Testis (tissue), 3 donors: Measurements from ENCODE around the gene ALK. TPM values are rescaled to one million over a fixed set of nuclear protein-coding genes. Genes with fewer than 3 reads are reported as not detected.

Experiments used
- DNase-seq: peaks from one replicate; pipeline ENCODE4 v3.0.0-alpha.2; 2019
- H3K27ac ChIP-seq, 2 donors: fragments of 200-600 bp; sonication (generic); one replicate each; pipeline ENCODE4 v1.5.1; 2019
- H3K27me3 ChIP-seq: fragments of 200-600 bp; sonication (generic); one replicate; pipeline ENCODE4 v1.5.1; 2019
- H3K36me3 ChIP-seq: fragments of 200-600 bp; sonication (generic); one replicate; pipeline ENCODE4 v1.5.1; 2017; ENCODE audit warnings: low read depth; ENCODE audit errors: missing control alignments
- H3K4me1 ChIP-seq: fragments of 200-600 bp; sonication (generic); one replicate; pipeline ENCODE4 v1.5.1; 2019
- H3K4me3 ChIP-seq, 2 donors: fragments of 200-600 bp; sonication (generic); one replicate each; pipeline ENCODE4 v1.5.1; 2017 to 2019
- H3K9me3 ChIP-seq: fragments of 200-600 bp; sonication (generic); one replicate; pipeline ENCODE4 v1.5.1; 2017
- POLR2A ChIP-seq: fragments of 450-650 bp; IDR thresholded peaks from one replicate; pipeline ENCODE4 v1.6.1; 2017; ENCODE audit warnings: antibody characterized with exemption, mild to moderate bottlenecking, moderate library complexity
- WGBS, 2 donors: methylation state at CpG; one replicate each; pipeline ENCODE4 v1.1.5; 2018; 5-methylcytosine and 5-hydroxymethylcytosine counted together
- intact Hi-C: fragments of 100-400 bp; cut with DNase I; formaldehyde crosslinking; loops from one replicate; pipeline ENCODE4 v1.15.1; 2023; ENCODE audit warnings: low total_unique reads
- polyA plus RNA-seq: library from polyadenylated mRNA; stranded (reverse); fragments of 350-450 nt; fragmentation: Illumina TruSeq; extraction: RNeasy Lipid Tissue Mini Kit (QIAGEN cat#74804); gene quantifications from one replicate; pipeline ENCODE4 v1.2.3, GENCODE V29; 2014; ENCODE audit warnings: low read depth, low replicate concordance; ENCODE audit not compliant: insufficient read depth
- total RNA-seq, 2 donors: library from RNA; depleted of rRNA; stranded (reverse); fragments of >200 nt; gene quantifications; one replicate each; pipeline ENCODE4 v1.2.3, GENCODE V29; 2016
- TF ChIP-seq, protein P1 (sequence below), 3 experiments: fragments of 450-650 bp in 2 of 3; fragments of 200-600 bp in 1 of 3; sonication (generic) in 1 of 3; IDR thresholded peaks; one replicate each; pipeline ENCODE4 v1.5.1; 2016 to 2019; ENCODE audit warnings: antibody characterized with exemption in 3 of 3, mild to moderate bottlenecking in 2 of 3, moderate library complexity in 1 of 3

The ALK gene
- total and polyA plus RNA-seq, 3 donors from 2014 or later: 2.1 to 3.8 (median 3.8) TPM

DNA sequence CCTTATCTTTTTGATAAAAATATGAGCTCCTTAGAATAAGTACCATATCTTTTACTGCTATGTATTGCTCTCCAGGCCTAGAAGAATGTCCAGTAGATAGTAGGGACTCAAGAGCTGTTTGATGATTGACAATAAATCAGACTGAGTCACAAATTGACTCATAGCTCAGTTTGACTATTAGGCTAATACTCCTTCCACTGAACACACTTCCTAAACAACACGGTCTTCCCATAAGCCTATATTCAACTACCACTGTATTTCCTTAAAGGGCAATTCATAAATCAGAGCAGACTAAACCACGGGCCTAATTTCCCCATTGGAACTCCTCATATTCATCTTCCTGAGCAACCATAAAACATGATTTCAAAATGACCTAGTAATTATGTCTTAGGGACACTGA, 258.5 kb downstream of the ALK start:
- TF ChIP-seq, protein P1, sequence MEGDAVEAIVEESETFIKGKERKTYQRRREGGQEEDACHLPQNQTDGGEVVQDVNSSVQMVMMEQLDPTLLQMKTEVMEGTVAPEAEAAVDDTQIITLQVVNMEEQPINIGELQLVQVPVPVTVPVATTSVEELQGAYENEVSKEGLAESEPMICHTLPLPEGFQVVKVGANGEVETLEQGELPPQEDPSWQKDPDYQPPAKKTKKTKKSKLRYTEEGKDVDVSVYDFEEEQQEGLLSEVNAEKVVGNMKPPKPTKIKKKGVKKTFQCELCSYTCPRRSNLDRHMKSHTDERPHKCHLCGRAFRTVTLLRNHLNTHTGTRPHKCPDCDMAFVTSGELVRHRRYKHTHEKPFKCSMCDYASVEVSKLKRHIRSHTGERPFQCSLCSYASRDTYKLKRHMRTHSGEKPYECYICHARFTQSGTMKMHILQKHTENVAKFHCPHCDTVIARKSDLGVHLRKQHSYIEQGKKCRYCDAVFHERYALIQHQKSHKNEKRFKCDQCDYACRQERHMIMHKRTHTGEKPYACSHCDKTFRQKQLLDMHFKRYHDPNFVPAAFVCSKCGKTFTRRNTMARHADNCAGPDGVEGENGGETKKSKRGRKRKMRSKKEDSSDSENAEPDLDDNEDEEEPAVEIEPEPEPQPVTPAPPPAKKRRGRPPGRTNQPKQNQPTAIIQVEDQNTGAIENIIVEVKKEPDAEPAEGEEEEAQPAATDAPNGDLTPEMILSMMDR (IDR thresholded peaks at IDR 0.05): no peak
- TF ChIP-seq POLR2A: no peak
- Histone ChIP-seq H3K4me3 (no peak overlapping the region), H3K4me1 (no peaks in the 10 kb centered on the region), H3K36me3 (no peaks in the 10 kb centered on the region), H3K27me3 (no peaks in the 10 kb centered on the region), H3K27ac (no peak overlapping the region), H3K9me3 (no peaks in the 10 kb centered on the region)
- intact Hi-C loops: no loop called here
- no peak for DNase-seq
- WGBS, 2 donors: 77 to 84% methylated on average over 2 of the region's 2 CpGs

DNA sequence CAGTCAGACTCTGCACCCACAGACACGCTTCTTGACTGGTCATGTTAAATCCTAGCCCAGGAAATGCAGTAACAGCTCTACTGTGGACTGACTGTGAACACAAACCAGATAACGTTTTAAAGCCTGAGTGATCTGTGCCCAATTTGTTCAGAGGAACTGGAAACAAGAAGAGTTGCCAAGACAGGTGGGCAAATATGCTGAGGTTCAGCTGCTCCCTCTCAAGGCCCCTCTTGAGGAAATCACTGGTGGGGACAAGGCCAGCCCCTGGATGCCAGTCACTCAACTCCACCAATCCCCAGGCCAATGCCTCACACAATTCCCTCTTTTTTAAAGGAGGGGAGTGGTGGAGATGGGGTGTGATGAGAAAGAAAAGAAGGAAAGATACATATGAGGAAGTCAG, 261.2 kb downstream of the ALK start:
- TF ChIP-seq, protein P1 (IDR thresholded peaks at IDR 0.05): no peak
- no peak for TF ChIP-seq POLR2A
- intact Hi-C loops: no loop called here
- Histone ChIP-seq H3K36me3 (no peaks in the 10 kb centered on the region), H3K4me1 (no peaks in the 10 kb centered on the region), H3K4me3 (no peak overlapping the region), H3K27ac (no peak overlapping the region), H3K27me3 (no peaks in the 10 kb centered on the region), H3K9me3 (no peaks in the 10 kb centered on the region)
- 88 to 100% methylated on average over 1 to 2 of the region's 2 CpGs for WGBS, 2 donors
- DNase-seq: no peak

DNA sequence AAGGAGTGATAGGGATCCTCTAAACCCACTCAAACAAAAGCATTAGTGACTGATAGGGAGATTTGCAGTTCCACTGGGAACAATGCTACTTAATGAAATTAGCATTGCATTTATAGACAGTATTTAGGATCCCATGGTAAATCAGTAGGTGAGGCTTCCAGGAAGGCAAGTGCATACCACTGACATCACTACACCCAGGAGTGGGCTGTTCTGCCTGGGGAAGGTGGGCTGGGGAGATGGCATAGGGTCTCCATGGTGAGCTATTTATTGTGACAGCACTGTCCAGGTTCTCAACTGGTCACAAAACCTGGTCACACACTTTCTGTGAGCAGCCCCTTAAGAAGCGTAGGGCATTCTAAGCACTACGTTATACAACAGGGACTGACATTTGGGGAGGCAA, 262.2 kb downstream of the ALK start:
- H3K4me3 ChIP-seq: no peak overlapping the region
- H3K9me3 ChIP-seq: no peaks in the 10 kb centered on the region
- TF ChIP-seq POLR2A: no peak
- TF ChIP-seq, protein P1 (IDR thresholded peaks at IDR 0.05): no peak
- DNase-seq: no peak
- no peaks in the 10 kb centered on the region for H3K27me3 ChIP-seq
- 91 to 96% methylated on average over 2 of the region's 2 CpGs for WGBS, 2 donors
- no peaks in the 10 kb centered on the region for H3K4me1 ChIP-seq
- intact Hi-C loops: no loop called here
- no peak overlapping the region for H3K27ac ChIP-seq
- H3K36me3 ChIP-seq: no peaks in the 10 kb centered on the region

DNA sequence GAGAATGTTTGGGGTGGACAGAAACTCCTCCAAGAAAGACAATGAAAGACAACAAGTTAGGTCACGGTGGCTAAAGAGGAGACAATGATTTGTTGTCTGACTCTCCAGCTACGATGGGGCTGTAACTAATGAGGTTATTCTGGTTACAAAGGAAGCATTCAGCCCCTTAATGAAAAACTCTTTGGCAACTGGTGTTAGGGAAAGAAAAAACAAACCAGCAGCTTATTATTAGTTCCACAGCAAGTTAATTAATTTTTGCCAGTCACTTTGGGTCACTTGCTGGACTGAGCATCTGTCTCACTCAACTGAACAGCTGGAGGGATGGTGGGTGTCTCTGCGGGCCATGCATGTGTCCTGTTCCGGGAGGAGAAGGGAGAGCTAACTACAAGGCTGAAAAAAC, 263.7 kb downstream of the ALK start:
- intact Hi-C loops: no loop called here
- no peak overlapping the region for H3K4me3 ChIP-seq
- no peak for TF ChIP-seq POLR2A
- TF ChIP-seq, protein P1 (IDR thresholded peaks at IDR 0.05): no peak
- no peaks in the 10 kb centered on the region for H3K9me3 ChIP-seq
- DNase-seq: no peak
- H3K4me1 ChIP-seq: no peaks in the 10 kb centered on the region
- WGBS, 2 donors: 50 to 52% methylated on average over 4 of the region's 4 CpGs
- no peaks in the 10 kb centered on the region for H3K36me3 ChIP-seq
- H3K27ac ChIP-seq: no peak overlapping the region
- no peaks in the 10 kb centered on the region for H3K27me3 ChIP-seq

DNA sequence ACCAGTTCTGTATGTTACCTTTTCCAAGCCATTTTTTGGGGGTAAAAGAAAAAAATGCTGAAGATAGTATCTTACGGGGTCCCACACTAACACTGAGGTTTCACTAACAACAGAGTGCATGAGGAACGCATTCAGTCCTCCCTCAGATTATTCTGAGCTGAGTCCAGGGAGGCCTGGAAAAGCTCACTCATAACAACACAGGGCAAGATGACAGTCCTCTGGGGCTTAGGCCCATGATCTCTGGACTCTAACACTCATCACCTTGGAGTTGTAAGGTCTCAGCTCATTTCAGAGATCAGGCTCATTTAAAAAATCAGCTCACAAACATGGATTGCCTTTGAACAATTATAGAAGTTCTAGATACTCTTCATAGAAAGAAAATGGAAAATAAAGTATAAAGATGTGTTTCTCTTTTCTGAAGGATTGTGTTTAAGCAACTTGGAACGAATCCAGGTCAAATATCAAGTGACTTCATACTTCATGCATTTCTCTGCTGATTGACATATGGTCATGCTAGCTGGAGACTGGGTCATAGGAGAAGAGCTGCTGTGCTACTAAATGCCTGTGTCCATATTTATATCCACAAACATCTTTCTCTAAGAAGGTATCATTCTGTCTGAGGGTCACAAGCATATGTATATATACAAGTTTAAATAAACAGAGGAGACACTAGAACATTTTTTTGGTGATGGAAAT, 265.8 kb downstream of the ALK start:
- Histone ChIP-seq H3K27me3 (no peaks in the 10 kb centered on the region), H3K4me3 (no peak overlapping the region), H3K4me1 (no peaks in the 10 kb centered on the region), H3K27ac (no peak overlapping the region), H3K9me3 (no peaks in the 10 kb centered on the region), H3K36me3 (no peaks in the 10 kb centered on the region)
- DNase-seq: no peak
- TF ChIP-seq, protein P1 (IDR thresholded peaks at IDR 0.05): no peak
- no peak for TF ChIP-seq POLR2A
- intact Hi-C loops: no loop called here
- 73 to 77% methylated on average over 3 of the region's 3 CpGs for WGBS, 2 donors
